ENCODE results near the gene PDXK.

Gene PDXK

DNA sequence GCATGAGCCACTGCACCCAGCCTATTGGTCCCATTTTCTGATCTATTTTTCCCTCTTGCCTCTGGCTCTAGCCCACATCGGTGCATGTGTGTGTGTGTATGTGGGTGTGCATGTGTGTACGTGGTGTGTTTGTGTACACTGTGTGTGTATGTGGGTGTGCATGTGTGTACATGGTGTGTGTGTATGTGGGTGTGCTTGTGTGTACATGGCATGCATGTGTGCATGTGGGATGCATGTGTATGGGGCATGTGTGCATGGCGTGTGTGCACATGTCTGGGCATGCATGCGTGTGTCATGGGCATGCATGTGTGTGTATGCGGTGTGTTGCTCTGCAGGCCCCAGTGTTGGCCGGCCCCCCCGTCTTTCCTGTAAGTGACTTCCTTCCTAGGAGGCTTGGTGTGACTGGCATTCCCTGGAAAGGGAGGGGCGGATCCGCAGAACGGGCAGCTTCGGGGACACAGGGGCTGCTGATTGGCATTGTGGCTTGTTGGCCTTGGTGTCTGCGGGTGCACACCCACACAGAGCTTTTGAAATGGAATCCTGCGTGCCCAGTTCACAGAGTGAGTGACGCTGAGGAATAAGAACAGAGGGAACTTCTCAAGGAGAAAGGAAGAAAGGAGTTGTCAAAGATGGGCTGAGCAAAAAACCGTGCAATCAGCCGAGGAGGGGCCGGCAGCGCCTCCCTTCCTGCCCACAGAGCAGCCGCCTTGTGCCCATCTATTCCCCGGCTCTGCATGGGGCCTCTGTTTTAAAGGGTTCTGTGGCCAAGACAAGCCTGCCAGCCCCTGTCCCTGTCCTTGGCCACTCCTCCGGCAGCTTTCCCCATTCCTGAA lies 8.0 kb downstream of the PDXK start:
- DNase-seq: no peak

DNA sequence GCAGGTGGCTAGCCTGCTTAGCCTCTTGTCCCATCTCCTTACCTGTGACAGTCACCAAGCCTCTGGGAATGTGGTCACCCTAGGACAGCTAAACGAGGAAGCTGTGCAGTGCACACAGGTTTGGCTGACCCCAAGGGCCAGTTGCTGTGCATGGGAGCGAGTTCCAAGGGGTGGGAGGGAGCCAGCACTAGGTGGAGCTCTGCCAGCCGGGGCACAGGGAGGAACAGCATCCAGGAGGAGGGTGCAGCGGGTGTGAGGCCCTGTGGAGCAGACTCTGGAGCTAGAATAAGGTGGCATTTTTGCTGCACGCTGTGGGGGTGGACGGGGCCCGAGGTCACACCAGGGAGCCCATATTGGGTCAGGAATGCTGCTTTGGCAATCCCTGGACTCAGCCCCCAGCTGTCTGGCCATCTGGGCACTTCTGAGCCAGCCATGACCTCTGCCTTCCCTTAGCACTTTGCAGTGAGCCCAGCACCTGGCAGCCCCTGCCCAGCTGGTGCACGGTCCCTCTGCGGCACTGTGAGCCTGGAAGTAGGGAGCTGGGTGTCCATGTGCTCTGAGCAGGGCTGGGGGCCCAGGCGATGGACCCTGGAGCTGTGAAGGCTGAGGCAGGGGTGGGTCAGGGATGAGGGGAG lies 8.7 kb downstream of the PDXK start:
- DNase-seq: no peak

DNA sequence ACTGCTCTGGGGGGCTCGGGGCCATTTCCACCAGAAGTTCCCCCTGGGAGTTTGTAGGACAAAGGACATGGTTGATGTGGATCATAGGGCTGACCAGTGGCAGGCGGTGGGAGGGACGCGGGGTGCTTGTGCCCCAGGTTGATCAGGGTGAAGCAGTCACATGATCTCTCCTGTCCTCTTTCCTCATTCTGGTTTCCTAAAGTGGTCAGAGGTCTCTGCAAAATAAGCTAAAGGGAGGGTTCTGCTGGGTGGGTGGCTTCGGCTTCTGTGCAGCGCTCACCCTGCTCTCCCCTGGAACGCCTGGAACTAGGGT lies 9.2 kb downstream of the PDXK start:
- DNase-seq: no peak

DNA sequence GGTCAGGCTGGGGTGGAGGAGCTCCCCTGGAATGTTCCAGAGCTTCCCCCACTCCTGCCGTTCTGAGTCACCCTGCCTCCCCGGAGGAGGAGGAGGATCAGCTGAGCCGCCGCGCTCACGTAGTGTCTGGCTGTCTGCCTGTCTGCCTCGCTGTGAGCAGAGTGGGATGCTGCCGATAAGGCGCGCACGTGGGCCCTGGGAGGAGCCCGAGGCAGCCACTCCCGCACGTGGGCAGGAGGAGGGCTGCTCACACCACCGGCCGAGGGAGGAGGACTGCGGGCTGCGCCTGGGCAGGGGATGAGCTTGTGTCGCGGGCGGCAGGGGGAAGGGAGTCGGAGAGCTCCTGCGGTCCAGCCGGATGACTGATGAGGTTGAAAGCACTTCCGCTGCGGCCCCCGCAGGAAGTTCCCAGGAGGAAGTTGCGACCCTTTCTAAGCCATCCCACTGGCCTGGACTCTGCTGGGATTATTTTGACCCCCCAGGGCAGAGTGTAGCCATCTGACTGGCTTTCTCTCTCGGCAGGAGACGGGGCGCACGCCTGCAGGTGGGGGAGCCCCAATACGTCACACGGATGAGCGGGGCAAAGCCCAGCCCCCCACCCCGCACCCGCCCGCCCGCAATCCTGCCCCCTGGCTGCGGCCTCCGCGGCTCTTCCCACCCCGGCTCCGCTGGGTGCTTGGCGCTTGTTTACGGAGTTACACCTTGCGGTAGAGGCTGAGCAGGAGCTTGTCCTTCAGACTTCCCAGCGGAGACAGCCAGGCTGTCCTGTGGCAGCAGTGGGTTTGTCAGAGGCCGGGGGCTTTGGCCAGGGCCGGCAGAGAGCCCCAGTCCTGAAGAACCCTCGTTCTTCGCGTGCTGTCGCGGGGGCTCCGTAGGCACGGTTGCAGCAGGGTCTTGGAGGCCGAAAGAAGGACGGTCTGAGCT lies 9.8 kb downstream of the PDXK start:
- DNase-seq: peak; percentile 72 to 85 (median 74)

DNA sequence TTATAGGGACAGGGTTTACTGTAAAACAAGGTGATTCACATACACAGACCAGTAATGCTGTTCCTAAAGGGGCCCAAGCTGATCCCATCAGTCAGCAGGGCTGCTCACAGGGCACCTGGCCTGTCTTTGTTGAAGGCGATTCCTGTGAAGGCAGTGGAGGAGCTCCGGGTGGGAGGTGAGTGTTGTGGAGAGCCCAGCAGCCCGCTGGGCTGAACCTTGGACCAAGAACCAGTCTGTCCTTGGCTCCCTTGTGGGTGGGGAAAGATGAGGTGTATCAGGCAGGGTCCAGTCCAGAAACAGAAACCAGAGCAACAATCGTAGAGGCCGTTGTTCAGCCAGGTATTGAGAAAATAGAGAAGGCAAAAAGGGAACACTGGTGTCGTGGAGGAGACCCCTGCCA lies 12.5 kb downstream of the PDXK start:
- no peak for DNase-seq

DNA sequence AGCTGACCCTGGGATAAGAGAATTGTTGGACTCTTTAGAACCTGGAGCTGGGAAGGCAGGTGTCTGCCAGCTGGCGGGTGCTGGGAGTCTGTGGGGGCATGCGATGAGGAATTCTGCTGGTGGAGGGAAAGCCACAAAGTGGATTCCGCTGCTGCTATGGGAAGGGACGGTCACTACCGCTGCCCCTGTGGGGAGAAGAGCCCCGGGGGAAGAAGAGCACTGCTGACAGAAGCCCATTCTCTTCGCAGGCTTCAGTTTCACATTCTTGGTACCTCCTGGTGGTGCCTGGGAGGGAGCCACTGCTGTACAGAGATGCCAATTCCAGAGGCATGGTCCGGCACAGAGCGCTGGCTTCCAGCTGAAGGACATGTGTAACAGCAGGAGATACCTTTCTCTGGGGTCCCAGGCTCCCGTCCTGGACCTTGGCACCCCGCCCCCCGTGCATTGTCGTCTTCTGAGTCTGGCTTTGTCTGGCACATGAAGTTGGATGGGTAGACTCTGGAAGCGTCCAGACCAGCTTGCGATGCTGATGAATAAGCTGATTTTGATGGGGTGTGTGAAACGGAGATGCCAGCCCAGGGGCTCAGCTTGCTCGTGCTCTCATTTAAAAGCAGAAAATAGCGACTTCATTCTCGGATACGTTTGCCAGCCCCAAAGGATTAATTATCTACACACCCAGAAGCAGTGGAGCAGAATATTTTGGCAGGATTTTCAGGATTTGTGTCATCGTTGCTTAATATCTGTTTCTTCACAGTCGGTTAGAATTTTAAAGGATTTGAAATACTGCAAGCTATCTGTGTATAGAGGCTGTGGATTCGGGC lies 13.2 kb downstream of the PDXK start:
- DNase-seq: no peak

DNA sequence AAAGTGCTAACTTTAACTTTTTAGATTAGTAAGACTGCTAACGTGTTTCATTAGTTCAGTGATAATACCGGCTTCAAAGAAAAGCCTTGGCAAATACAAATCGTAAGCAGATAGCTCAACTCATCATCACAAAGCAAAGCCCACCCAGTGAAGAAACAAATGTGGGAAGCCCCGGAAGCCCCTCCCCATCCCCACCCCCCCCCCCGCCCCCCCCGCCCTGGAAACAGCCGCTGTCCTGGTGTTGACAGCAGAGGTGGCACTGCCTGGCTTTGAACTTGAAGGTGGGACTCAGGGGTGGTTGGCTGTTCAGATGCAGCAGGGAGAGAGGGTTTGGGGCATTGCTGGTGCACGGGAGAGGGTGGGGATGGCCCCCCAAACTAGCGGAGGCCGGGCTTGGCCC lies 14.1 kb downstream of the PDXK start:
- no peak for DNase-seq

DNA sequence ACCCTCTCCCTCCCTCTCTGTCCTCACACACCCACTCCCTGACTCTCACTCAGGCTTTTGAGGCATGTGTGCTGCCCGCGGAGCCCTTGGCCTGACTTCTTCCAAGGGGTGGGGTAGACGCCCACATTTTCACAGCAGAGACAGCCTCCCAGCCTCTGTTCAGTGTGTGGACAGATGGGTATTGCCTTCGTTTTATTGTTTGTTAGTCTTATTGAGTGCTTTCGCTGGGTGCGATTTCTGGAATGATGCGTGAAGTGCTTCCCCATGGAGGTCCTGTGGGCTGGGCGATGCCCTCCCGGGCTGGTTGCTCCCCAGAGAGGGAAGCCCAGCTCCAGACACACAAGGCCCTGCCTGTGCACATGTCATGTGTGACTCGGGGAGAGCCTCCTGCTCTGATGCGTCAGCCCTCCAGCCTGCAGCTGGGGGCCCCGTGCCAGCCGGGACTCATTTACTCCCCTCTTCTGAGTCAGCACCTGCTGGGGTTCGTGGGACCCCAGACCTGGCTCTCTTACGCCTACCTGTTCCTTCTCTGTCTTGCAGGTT lies 14.7 kb downstream of the PDXK start:
- no peak for DNase-seq

DNA sequence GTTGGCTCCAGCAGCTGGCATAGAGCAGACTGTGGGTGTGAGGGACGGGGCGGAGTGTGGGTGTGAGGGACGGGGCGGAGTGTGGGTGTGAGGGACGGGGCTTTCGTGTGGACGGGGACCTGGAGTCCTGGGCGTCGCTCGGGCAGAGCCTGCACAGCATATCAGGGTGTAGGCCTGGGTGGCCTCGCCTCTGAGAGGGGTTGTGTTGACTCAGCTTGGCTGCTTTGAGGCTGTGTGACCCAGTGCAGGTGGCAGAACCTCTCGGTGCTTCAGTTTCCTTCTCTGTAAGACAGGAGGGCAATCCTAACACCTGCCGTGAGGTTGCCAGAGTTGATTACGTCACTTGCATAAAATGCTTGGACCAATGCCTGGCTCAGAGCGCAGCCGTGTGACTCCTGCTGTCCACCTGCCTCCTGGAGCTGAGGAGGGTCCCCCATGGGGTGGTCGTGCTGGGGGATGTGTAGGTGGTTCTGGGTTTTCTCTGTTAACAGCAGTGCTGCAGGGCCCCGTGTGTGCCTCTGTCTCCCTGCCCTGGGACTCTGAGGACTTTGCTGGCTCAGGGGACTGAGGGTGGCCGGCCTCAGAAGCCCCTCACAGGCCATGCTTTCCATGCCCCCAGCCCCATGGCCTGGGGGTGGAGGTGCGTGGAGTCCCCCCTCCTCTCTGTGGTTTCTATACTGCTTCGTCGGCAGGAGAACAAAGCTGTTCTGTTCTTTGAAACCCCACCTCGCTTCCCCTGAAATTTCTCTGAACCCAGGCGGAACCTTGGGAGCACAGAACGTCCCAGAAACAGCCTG lies 15.4 kb downstream of the PDXK start:
- peak in 1 of 5 donors; percentile 47 for DNase-seq

DNA sequence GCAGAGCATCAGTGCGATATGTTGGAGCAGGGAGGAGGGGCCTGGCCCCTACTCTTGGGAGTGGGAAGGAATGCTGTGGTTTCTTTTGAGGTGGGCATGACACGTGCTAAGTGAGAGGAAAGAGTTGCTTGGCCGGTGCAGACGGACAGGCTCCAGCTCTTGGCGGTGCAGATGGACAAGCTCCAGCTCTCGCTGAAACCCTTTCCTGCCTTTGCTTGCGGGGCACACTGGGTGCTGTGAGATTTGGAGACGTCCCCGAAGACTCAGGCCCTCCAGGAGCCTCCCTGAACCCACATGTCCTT lies 15.9 kb downstream of the PDXK start:
- DNase-seq: no peak

DNA sequence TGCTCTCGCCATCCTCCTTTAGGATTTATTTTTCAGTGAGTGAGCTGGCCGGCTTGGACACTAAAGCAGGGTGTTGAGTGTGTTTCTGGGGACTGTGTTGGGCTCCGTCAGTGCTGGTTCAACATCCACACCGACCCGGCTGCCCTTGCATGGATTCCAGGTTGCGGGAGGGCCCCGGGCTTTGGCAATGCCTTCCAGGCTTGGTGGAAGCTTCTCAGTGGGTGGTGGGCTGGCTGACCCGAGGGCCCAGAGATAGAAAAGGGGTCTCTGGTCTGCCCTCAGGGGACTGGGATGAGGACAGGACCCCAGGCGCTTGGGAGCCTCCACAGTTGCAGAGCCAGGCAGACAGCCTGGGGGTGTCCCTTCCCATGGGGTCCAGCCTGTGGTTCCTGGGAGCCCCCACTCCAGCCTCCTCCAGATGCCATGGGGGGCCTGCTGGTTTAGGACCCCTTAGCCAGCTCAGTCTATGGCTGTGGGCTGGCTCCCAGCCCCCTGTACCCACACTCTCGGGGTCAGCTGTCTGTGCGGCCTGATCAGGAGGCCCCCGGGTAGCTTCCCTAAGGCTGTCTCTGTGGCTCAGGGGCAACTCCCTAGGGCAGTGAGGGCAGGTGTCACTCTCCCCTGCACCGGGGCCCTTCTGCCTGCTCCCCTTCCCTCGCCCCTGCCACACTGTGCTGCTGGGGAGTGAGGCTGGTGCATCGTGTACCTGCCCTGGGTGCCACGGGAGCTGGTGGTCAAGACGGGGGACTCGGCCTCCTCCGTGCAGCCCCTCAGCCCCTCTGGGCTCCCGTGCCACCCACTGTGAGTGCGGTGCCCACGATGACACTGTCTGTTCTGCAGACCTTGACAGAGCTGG lies 16.5 kb downstream of the PDXK start:
- DNase-seq: no peak

DNA sequence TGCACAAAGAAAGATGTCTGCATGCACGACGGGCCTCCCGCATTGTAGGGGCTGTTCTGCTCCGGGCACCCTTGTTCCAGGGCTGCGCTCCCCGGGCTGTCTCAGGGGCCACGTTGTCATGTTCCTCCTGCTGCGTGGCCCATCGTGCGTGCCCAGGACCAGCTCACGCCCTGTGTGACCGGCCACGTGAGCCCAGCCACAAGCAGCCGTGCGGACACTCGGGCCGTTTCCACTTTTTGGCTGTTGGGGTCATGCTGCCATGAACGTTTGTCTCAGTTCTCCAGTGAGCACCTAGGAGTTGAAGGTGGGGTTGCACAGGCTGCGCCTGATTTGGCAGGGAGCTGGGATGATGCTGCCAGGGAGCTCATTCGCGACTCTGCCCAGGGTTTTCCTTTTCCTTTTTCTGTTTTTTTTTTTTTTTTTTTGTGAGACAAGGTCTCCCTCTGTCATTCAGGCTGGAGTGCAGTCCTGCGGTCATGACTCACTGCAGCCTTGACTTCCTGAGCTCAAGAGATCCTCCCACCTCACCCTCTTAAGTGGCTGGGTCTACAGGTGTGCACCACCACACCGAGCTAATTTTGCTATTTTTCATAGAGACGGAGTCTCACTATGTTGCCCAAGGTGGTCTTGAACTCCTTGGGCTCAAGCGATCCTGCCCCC lies 17.4 kb downstream of the PDXK start:
- DNase-seq: no peak

DNA sequence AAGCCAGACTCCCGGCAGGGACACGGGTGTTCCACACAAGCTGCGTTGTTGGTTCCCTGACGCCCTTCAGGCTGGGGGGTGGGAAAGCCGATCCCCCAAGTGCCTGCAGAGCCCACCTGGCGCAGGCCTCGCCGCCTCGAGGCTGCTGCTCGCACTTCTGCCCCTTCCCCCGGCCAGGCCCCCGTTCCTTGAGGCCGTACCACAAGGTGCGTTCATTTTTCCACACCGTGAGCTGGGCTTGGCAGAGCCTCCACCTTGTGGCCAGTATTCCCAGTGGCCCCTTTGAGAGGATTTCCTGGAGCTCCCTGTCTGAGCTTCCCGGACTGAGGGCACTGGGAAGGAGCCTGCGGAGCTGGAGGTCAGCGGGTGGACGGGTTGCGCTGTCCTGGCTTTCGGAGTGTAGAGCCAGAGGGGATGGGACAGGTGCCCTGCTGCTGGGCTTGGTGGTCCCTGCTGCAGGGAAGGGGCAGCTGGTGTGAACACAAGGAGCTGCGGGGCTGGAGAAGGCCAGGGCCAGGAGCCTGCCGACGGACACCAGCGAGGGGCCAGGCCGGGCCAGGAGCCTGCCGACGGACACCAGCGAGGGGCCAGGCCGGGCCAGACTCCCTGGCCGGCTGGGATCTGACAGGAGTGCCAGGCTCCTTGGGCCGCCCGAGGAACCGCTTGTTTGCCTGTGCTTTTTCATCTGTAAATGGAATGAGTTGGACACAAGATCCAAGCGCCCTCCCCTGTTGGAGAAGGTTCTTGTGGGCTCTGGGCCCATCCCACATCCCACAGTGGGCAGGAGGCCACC lies 18.4 kb downstream of the PDXK start:
- no peak for DNase-seq

DNA sequence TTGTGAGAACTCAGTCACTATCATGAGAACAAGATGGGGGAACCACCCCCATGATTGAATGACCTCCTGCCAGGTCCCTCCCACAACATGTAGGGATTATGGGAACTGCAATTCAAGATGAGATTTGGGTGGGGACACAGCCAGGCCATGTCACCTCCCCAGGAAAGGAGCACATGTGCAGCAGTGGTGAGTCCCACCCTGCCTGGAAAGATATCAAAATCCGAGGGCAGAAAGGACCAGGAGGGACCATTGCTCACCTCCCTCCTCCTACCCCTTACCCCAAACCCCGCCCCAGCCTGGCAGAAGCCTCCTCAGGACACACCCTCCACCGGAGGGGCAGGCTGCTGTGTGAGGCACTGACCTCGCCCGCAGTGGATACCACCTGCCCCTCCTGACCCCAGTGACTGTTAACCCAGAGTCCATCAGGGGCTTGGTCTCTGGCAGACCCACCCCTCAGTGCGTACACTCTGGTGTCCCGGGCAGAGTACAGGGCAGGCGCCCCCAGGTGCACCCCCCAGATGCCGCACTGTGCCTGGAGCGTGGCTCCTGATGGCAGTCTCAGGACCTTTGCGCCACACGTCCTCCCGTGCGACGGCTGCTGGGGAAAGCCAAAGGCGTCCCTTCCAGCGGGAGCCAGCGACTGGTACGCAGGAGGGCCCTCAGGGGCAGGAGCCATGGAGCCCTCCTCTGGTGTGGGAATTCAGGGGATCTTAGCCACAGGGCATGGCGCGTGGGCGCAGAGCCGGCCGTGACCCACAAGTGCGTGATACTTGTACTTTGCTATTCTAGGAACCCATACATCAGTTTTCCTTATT lies 20.9 kb downstream of the PDXK start:
- DNase-seq: no peak

DNA sequence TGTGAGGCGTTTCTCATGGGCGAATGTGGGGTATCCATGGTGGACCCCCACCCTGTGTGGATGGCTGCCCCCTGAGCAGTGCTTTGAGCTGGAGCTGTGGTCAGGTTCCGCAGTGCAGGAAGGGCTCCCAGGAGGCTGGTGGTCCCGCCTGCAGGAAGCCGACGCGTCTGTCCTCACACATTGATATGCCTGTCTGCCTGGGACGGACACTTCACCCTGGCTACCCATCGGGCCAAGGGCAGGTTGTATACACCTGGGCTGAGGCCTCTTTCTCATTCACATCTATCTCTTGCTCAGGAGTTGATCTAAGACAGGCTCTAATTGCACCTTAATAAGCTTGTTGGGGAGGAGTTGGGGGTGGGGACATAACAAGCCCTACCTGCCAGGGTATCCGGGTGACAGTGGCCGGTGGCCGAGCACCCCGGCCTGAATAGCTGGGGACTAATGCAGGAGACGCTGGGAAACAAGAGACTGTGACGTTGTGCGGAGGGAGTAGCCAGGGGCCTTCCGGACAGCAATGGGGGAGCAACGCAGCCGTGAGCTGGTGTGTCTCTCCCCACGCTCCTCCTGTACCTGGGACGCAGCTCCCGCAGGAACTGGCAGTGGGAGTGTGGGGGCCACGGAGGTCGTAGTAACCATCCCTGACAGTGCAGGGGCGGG lies 21.7 kb downstream of the PDXK start:
- peak in 2 of 5 donors; percentile 26 to 68 for DNase-seq

DNA sequence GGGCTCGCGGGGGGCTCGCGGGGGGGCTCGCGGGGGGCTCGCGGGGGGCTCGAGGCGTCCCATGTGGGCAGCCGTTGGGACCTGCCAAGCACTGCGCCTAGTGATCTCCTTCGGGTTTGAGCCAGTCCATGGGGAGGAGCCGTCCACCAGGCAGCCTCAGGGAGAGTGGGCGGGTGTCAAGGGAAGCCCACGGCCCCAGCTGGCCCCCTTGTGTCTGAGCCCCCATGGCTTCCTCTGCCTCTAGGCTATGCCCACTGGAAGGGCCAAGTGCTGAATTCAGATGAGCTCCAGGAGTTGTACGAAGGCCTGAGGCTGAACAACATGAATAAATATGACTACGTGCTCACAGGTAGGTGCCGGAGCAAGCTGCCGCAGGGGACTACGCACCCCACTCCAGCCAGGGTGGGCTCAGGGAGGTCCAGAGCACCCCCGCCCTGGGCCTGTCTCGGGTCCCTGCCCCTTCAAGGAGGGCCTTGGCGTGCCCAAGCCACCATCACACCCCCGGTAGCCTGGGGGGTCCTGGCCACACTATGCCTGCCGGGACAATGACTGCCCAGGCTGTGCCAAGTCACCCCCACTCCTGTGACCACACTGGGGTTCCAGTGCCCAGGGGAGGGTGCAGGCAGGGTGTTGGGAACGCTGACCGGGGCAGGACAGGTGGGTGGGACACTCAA lies 22.6 kb downstream of the PDXK start:
- no peak for DNase-seq

DNA sequence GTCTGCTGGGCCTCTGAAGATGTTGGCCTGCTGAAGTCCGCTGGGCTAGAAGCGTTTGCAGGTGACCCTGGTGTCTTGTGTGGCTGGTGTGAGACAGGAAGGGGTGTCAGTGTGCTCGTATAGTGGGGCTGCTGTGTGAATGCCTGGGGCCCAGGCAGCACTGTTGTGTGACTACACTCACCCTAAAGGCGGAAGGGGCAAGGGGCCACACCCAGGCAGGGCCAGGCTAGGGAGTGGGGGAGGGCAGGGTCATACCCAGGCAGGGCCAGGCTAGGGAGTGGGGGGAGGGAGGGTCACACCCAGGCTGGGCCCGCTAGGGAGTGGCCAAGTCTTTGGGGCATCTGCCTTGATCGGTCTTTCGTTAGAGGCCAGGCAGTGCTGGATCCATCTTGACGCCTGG lies 25.0 kb downstream of the PDXK start:
- DNase-seq: no peak

Data from T-helper 1 cell (primary cell).